ENCODE data around the gene SLC22A25. TPM values are rescaled to one million over a fixed set of nuclear protein-coding genes. Genes with fewer than 3 reads are reported as not detected.

SLC22A25 gene
- total RNA-seq, 1 donor from 2014 or later = not detected

- H4K20me1 ChIP-seq (ENCODE audit: insufficient read depth, low read length) = no peaks in the 10 kb centered on the region
- TF ChIP-seq EZH2 (IDR thresholded peaks at IDR 0.05; ENCODE audit: insufficient read depth, low read length) (no peak), CTCF (IDR thresholded peaks at IDR 0.05; ENCODE audit: insufficient read depth, low read depth, low read length) (no peak)
- FAIRE-seq = no peak
- no peaks in the 10 kb centered on the region for H3K79me2 ChIP-seq (ENCODE audit: insufficient read depth, low read length)
- H3K4me2 ChIP-seq (ENCODE audit: low read length) = no peak overlapping the region
- no peak overlapping the region for H3K9ac ChIP-seq (ENCODE audit: low read length)
- no peaks in the 10 kb centered on the region for H3K4me1 Mint-ChIP-seq (ENCODE audit: low read depth, unreplicated experiment)
- H3K36me3 ChIP-seq (ENCODE audit: insufficient read depth, low read length) = no peaks in the 10 kb centered on the region
- H3K4me3 Mint-ChIP-seq (ENCODE audit: unreplicated experiment) = no peak overlapping the region
- no peak overlapping the region for H2AFZ ChIP-seq (ENCODE audit: low read depth, low read length)
- peaks cover 5% of the 10 kb centered on the region for H3K9me3 Mint-ChIP-seq (ENCODE audit: unreplicated experiment)
- H3K27me3 Mint-ChIP-seq (ENCODE audit: low read depth, unreplicated experiment) = no peaks in the 10 kb centered on the region
- no peak overlapping the region for H3K27ac ChIP-seq (ENCODE audit: low read depth, low read length)
- DNase-seq (ENCODE audit: low read depth) = no peak
- H3K4me3 ChIP-seq (ENCODE audit: insufficient read depth, low read depth, low read length) = no peak overlapping the region
- H3K27me3 ChIP-seq (ENCODE audit: insufficient read depth, low read length) = no peaks in the 10 kb centered on the region
- H3K9me3 ChIP-seq (ENCODE audit: insufficient read depth, low read depth, low read length) = peaks cover 3% of the 10 kb centered on the region
- no peak overlapping the region for H3K27ac Mint-ChIP-seq (ENCODE audit: unreplicated experiment)
- no peaks in the 10 kb centered on the region for H3K36me3 Mint-ChIP-seq (ENCODE audit: low read depth, unreplicated experiment)
- H3K4me1 ChIP-seq (ENCODE audit: insufficient read depth, low read length) = no peaks in the 10 kb centered on the region
Observed at GRCh38 chr11:63227521-63228107, 15.8 kb downstream of the SLC22A25 start.

DNA sequence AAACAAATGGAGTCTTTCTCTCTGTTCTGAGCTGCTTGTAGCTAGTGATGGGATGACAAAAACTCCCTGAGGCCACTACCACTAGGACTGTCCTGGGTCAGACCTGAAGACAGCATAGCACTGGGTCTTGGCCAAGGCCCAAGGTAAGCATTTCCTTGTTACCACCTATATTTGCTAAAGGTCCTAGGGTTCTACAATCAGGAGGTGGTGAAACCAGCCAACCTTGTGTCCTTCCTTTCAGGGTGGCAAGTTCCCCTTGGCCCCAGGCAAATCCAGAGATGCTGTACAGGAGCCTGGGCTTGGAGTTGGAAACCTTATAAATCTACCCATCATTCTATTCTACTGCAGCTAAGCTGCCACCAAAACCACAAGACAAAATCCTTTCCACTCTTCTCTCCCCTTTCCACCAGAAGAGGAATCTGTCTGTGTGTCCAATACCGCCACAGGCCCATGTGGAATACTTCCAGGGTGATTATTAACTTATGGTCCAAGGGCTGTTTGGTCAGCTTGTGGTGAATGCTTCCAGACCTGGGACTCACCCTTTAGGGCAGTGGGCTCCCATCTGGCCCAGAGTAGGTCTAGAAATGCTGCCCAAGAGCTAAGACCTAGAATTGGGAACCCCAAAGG, 16.8 kb downstream of the SLC22A25 start:
- Histone ChIP-seq H4K20me1 (ENCODE audit: insufficient read depth, low read length) (no peaks in the 10 kb centered on the region), H3K9ac (ENCODE audit: low read length) (no peak overlapping the region), H3K36me3 (ENCODE audit: insufficient read depth, low read length) (no peaks in the 10 kb centered on the region), H3K27me3 (ENCODE audit: insufficient read depth, low read length) (no peaks in the 10 kb centered on the region), H2AFZ (ENCODE audit: low read depth, low read length) (no peak overlapping the region), H3K4me2 (ENCODE audit: low read length) (no peak overlapping the region), H3K9me3 (ENCODE audit: insufficient read depth, low read depth, low read length) (peaks cover 3% of the 10 kb centered on the region), H3K4me3 (ENCODE audit: insufficient read depth, low read depth, low read length) (no peak overlapping the region), H3K79me2 (ENCODE audit: insufficient read depth, low read length) (no peaks in the 10 kb centered on the region), H3K4me1 (ENCODE audit: insufficient read depth, low read length) (no peaks in the 10 kb centered on the region), H3K27ac (ENCODE audit: low read depth, low read length) (no peak overlapping the region)
- Mint-ChIP-seq H3K36me3 (ENCODE audit: low read depth, unreplicated experiment) (no peaks in the 10 kb centered on the region), H3K9me3 (ENCODE audit: unreplicated experiment) (peaks cover 2% of the 10 kb centered on the region), H3K4me1 (ENCODE audit: low read depth, unreplicated experiment) (no peaks in the 10 kb centered on the region), H3K4me3 (ENCODE audit: unreplicated experiment) (no peak overlapping the region), H3K27ac (ENCODE audit: unreplicated experiment) (no peak overlapping the region), H3K27me3 (ENCODE audit: low read depth, unreplicated experiment) (no peaks in the 10 kb centered on the region)
- no peak for FAIRE-seq
- DNase-seq (ENCODE audit: low read depth) = no peak
- TF ChIP-seq CTCF (IDR thresholded peaks at IDR 0.05; ENCODE audit: insufficient read depth, low read depth, low read length) (no peak), EZH2 (IDR thresholded peaks at IDR 0.05; ENCODE audit: insufficient read depth, low read length) (no peak)

GRCh38 chr11:63214093-63214492, 29.3 kb downstream of the SLC22A25 start:
- Histone ChIP-seq H3K9ac (ENCODE audit: low read length) (no peak overlapping the region), H3K4me1 (ENCODE audit: insufficient read depth, low read length) (no peaks in the 10 kb centered on the region), H3K4me2 (ENCODE audit: low read length) (no peak overlapping the region), H3K27ac (ENCODE audit: low read depth, low read length) (no peak overlapping the region), H3K79me2 (ENCODE audit: insufficient read depth, low read length) (no peaks in the 10 kb centered on the region), H4K20me1 (ENCODE audit: insufficient read depth, low read length) (no peaks in the 10 kb centered on the region), H3K9me3 (ENCODE audit: insufficient read depth, low read depth, low read length) (no peaks in the 10 kb centered on the region), H3K36me3 (ENCODE audit: insufficient read depth, low read length) (no peaks in the 10 kb centered on the region), H3K27me3 (ENCODE audit: insufficient read depth, low read length) (no peaks in the 10 kb centered on the region), H3K4me3 (ENCODE audit: insufficient read depth, low read depth, low read length) (no peak overlapping the region), H2AFZ (ENCODE audit: low read depth, low read length) (no peak overlapping the region)
- Mint-ChIP-seq H3K4me1 (ENCODE audit: low read depth, unreplicated experiment) (no peaks in the 10 kb centered on the region), H3K36me3 (ENCODE audit: low read depth, unreplicated experiment) (no peaks in the 10 kb centered on the region), H3K27me3 (ENCODE audit: low read depth, unreplicated experiment) (peaks cover 13% of the 10 kb centered on the region), H3K9me3 (ENCODE audit: unreplicated experiment) (peaks cover 4% of the 10 kb centered on the region), H3K4me3 (ENCODE audit: unreplicated experiment) (no peak overlapping the region), H3K27ac (ENCODE audit: unreplicated experiment) (no peak overlapping the region)
- FAIRE-seq (no peak), DNase-seq (ENCODE audit: low read depth) (no peak)
- TF ChIP-seq EZH2 (IDR thresholded peaks at IDR 0.05; ENCODE audit: insufficient read depth, low read length) = no peak
- TF ChIP-seq CTCF (IDR thresholded peaks at IDR 0.05; ENCODE audit: insufficient read depth, low read depth, low read length) = no peak

Data from astrocyte (in vitro differentiated cells and primary cell).